ENCODE data around the gene KDM6B.

DNA sequence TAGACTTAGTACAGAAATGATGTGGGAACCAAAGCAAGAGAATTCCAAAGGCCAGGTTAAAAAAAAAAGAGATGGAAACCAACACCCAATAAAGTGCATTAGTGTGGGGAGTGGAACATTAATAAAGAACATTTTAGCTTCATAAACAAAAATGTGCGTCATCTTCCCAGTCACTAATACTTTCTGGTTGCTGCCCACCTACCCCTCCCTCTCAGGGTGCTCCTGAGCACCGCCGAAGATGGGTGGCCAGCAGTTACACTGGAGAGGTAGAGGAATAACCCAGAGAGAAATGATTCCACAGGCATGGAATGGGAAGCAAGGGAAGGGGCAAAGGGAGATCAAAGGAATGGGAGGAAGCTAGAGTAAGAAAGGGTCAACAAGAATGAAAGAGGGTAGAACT is 48.6 kb downstream of the KDM6B start:
- TF ChIP-seq CTCF (IDR thresholded peaks at IDR 0.05): no peak
- no peak for TF ChIP-seq POLR2A (IDR thresholded peaks at IDR 0.05)
